GM15510 (cell line): ENCODE measurements around the gene ARSA.

Source experiments
- POLR2A ChIP-seq: IDR thresholded peaks from 3 replicates; pipeline ENCODE4 v1.6.1; 2011; ENCODE audit warnings: borderline replicate concordance; ENCODE audit not compliant: insufficient read length; ENCODE audit errors: extremely low read depth

Gene ARSA

GRCh38 chr22:50610581-50610980 lies 17.4 kb downstream of the ARSA start:
- TF ChIP-seq POLR2A: no peak

DNA sequence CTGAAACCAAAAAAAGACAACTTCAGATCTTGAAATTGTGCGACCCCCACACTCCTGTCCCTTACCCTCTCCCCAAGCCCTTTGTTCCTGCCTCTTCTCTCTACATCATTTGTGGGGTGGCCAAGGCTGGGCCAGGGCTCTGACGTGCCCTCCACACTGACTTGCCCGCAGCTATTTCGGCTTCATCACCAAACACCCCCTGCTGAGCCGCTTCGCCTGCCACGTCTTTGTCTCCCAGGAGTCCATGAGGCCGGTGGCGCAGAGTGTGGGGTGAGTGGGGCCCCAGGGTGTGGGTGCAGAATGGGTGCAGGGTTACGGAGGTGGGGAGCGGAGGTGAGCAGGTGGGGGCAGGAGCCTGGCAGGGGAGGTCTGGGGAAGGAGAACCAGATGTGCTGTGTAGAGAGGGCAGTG lies 17.9 kb downstream of the ARSA start:
- no peak for TF ChIP-seq POLR2A

DNA sequence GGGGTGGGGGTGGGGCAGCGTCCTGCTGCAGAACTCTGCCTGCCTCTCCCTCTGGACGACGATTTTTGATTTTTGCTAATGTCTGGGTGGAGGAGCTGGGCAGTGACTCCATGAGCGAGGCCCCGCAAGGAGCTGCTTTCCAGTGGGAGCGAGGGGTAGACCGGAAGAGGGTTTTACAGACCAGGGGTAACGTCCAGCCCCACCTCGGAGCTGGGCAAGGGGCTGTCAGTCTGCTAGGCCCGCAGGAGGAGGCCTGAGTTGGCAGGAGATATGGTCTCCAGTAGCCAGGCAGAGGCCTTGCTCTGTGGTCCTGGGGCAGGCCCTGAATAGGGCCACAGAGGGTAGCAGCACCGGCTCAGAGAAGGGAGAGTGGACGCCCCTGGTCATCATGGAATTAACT lies 18.4 kb downstream of the ARSA start:
- no peak for TF ChIP-seq POLR2A

- no peak for TF ChIP-seq POLR2A
Measured at GRCh38 chr22:50608996-50609395, 19.0 kb downstream of the ARSA start.

DNA sequence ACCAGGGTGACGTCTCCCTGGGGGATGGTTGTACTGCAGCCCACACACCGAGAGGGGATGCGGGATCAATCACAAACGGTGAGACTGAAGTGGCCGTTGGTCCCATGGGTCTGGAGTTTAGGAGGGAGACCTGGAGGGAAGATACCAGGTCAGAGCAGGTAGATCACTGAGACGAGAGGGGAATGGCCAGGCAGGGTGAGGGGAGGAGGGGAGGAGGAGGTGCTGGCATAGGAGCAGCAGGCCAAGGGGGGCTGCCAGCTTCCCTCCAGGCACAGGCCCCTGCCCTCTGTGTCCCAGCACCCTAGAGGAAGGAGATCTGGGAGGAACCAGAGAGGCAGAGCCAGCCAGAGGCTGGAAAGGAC lies 20.3 kb downstream of the ARSA start:
- no peak for TF ChIP-seq POLR2A

GRCh38 chr22:50606946-50607658 lies 20.9 kb downstream of the ARSA start:
- no peak for TF ChIP-seq POLR2A

- no peak for TF ChIP-seq POLR2A
Measured at GRCh38 chr22:50606165-50606945, 21.6 kb downstream of the ARSA start.

GRCh38 chr22:50605613-50606074 lies 22.3 kb downstream of the ARSA start:
- no peak for TF ChIP-seq POLR2A

DNA sequence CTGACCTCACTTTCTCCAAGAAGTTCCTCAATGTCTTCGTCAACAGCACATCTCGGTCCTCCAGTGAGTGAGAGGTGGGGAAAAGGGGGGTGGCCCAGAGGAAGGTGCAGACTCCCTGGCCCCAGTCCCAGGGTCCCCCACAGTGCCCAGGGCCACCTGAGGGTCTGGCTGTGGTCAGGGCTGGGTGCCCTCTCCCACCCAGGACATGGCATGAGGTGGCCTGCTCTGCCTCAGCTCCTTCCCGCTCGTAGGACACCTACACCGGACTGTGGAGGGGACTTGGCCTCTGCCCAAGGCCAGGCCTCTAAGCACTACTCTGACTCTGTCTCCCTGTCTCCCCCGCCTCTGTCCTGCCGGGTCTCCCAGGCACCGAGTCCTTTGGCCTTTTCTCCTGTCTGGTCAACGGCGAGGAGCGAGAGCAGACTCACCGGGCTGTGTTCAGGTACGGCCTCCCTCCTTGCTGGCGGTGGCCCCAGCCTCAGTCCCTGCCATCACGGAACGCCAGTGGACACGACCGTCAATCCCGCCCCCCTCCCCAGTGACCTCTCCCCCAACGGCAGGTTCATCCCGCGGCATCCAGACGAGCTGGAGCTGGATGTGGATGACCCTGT lies 22.8 kb downstream of the ARSA start:
- no peak for TF ChIP-seq POLR2A

DNA sequence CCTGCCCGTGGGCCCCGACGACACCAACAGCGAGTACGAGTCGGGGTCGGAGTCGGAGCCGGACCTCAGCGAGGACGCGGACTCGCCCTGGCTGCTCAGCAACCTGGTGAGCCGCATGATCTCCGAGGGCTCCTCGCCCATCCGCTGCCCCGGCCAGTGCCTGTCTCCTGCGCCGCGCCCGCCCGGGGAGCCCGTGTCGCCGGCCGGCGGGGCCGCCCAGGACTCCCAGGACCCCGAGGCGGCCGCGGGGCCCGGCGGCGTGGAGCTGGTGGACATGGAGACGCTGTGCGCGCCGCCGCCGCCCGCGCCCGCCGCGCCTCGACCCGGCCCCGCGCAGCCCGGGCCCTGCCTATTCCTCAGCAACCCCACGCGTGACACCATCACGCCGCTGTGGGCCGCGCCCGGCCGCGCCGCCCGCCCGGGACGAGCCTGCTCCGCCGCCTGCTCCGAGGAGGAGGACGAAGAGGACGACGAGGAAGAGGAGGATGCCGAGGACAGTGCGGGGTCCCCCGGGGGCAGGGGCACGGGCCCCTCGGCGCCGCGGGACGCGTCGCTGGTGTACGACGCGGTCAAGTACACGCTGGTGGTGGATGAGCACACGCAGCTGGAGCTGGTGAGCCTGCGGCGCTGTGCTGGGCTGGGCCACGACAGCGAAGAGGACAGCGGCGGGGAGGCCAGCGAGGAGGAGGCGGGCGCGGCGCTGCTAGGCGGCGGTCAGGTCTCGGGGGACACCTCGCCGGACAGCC lies 23.5 kb downstream of the ARSA start:
- no peak for TF ChIP-seq POLR2A

- no peak for TF ChIP-seq POLR2A
Measured at GRCh38 chr22:50603511-50604255, 24.3 kb downstream of the ARSA start.

- TF ChIP-seq POLR2A: no peak
Measured at GRCh38 chr22:50602338-50602700, 25.6 kb downstream of the ARSA start.

DNA sequence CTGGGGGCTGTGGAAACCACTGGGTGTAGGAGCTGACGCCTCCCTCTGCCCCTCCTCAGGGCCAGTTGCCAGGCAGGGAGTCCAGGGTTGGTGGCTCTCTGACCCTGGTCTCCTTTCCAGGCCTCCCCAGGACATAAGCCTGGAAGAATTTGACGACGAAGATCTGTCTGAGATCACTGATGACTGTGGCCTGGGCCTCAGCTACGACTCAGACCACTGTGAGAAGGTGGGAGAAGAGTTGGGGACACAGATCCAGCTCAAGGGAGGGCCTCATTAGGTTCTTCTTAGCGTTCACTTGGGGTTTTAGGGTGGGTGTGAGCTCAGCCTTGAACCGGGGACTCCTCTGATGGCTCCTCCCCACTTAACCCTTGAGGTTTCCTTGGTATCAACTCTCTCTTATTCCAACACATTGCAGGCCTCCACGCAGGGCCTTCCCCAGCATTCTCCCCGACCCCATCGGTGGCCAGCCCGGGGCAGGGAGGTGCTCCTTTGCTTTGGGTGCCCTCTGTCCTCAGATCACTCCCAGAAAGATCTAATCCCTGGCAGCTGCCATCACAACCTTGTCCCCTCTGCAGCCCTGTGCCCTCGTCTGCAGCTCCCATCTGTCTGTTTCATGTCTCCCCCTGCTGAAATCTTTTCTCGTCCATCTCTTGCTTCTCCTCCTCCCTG lies 26.1 kb downstream of the ARSA start:
- TF ChIP-seq POLR2A: no peak
